Esophagus muscularis mucosa (tissue), 4 donors: ENCODE measurements around the gene PALMD.

Experiments
- EP300 ChIP-seq: sonication (generic); formaldehyde crosslinking; IDR thresholded peaks from one replicate; pipeline ENCODE4 v1.6.1; 2017; ENCODE audit warnings: antibody characterized with exemption
- POLR2A ChIP-seq: fragments of 450-650 bp; IDR thresholded peaks from one replicate; pipeline ENCODE4 v1.6.1; 2017; ENCODE audit warnings: antibody characterized with exemption, moderate library complexity, mild to moderate bottlenecking, low read depth
- POLR2AphosphoS5 ChIP-seq, 2 donors: sonication (generic); formaldehyde crosslinking; IDR thresholded peaks; one replicate each; pipeline ENCODE4 v1.6.1; 2017; ENCODE audit warnings: antibody characterized with exemption in 2 of 2
- TF ChIP-seq, protein P1 (sequence below), 3 experiments: fragments of 200-600 bp in 2 of 3; fragments of 450-650 bp in 1 of 3; sonication (generic) in 2 of 3; IDR thresholded peaks; one replicate each; pipeline ENCODE4 v1.5.1; 2017 to 2019; ENCODE audit warnings: antibody characterized with exemption in 3 of 3, mild to moderate bottlenecking in 2 of 3, moderate library complexity in 1 of 3

DNA sequence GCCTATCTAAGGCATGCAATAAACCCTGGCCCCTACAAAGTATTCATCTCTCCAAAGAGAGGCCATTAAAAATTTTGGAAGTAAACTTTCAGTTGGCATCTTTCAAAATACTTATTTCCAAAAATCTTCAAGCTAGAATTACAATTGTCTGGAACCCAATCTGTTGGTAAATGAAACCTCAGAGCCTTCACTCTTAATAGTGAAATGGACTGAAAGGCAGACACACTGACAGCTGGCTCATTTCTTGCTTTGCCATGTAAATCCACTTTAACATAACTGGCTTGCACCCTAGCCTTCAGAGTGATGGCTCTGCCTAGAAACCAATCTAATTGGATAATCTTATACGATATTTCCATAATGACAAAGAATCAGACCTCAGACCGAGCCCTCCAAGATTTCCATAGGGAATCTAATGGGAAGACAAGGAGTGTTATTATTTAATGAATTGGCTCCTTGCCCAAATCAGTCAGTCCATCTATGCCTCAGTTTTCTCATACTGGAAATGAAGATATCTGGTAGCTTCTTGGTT lies 9.2 kb upstream of the PALMD start:
- TF ChIP-seq, protein P1, sequence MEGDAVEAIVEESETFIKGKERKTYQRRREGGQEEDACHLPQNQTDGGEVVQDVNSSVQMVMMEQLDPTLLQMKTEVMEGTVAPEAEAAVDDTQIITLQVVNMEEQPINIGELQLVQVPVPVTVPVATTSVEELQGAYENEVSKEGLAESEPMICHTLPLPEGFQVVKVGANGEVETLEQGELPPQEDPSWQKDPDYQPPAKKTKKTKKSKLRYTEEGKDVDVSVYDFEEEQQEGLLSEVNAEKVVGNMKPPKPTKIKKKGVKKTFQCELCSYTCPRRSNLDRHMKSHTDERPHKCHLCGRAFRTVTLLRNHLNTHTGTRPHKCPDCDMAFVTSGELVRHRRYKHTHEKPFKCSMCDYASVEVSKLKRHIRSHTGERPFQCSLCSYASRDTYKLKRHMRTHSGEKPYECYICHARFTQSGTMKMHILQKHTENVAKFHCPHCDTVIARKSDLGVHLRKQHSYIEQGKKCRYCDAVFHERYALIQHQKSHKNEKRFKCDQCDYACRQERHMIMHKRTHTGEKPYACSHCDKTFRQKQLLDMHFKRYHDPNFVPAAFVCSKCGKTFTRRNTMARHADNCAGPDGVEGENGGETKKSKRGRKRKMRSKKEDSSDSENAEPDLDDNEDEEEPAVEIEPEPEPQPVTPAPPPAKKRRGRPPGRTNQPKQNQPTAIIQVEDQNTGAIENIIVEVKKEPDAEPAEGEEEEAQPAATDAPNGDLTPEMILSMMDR (IDR thresholded peaks at IDR 0.05): no peak
- no peak for TF ChIP-seq EP300
- no peak for TF ChIP-seq POLR2A
- no peak for TF ChIP-seq POLR2AphosphoS5 (IDR thresholded peaks at IDR 0.05)
